BE2C (cell line): Measurements from ENCODE around the gene IFITM5.

Source experiments
- DNase-seq: peaks from one replicate; pipeline ENCODE4 v3.0.0-alpha.2; 2020
- H3K27me3 ChIP-seq: fragments of 250-450 bp; sonication (Bioruptor Pico); 2 replicates; pipeline ENCODE4 v1.5.1; 2020; ENCODE audit warnings: mild to moderate bottlenecking
- H3K36me3 ChIP-seq: fragments of 250-450 bp; sonication (Bioruptor Pico); 2 replicates; pipeline ENCODE4 v1.5.1; 2020; ENCODE audit warnings: mild to moderate bottlenecking
- H3K4me1 ChIP-seq: fragments of 250-450 bp; sonication (Bioruptor Pico); 2 replicates; pipeline ENCODE4 v1.5.1; 2020
- H3K4me3 ChIP-seq: 2 replicates; pipeline ENCODE4 v1.5.1; 2011; ENCODE audit warnings: low read depth, low read length
- H3K9me3 ChIP-seq: fragments of 250-450 bp; sonication (Bioruptor Pico); 2 replicates; pipeline ENCODE4 v1.5.1; 2020
- TF ChIP-seq, protein P1 (sequence below): IDR thresholded peaks from 2 replicates; pipeline ENCODE4 v1.5.1; 2012; ENCODE audit warnings: mild to moderate bottlenecking, low read depth, low read length

The IFITM5 gene

DNA sequence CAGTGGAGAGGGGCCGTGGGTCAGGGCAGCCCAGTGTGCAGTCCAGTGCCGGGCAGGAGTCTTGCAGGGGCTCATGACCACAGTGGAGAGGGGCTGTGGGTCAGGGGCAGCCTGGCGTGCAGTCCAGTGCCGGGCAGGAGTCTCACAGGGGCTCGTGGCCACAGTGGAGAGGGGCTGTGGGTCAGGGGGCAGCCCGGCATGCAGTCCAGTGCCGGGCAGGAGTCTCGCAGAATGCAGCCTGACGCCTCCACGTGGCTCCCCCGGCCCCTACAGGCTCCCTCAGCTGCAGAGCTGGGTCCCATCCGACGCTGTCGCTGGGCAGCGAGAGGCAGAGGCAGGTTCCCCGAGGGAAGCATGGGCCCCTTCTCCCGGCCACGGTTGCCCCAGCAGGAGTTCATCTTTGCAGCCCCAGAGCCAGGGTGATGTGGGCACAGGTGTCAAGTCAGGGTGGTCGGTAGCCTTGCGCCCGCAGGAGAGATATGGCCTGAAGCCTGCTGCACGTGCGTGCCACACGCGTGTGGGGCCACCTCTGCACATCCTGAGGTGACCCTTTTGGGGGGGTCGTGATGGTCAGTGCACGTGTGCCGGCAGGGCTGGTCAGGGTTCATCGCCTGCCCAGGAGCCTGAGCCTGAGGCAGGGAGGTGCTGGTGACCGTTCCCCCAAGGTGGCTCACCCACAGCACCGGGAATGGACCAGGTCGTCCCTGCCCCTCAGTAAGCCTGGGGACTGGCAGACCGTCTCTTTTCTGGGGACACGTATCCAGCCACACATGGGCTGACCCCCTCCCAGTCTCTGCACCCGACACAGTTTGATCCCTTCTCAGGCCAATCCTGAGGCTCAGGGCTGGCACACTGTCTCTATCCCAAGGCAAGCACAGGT, 2.9 kb downstream of the IFITM5 start:
- Histone ChIP-seq H3K36me3 (no peaks in the 10 kb centered on the region), H3K9me3 (no peaks in the 10 kb centered on the region), H3K27me3 (peaks cover 4% of the 10 kb centered on the region; the same call in 1 of the 2 replicates), H3K4me1 (no peaks in the 10 kb centered on the region), H3K4me3 (no peak overlapping the region)
- DNase-seq = no peak
- TF ChIP-seq, protein P1, sequence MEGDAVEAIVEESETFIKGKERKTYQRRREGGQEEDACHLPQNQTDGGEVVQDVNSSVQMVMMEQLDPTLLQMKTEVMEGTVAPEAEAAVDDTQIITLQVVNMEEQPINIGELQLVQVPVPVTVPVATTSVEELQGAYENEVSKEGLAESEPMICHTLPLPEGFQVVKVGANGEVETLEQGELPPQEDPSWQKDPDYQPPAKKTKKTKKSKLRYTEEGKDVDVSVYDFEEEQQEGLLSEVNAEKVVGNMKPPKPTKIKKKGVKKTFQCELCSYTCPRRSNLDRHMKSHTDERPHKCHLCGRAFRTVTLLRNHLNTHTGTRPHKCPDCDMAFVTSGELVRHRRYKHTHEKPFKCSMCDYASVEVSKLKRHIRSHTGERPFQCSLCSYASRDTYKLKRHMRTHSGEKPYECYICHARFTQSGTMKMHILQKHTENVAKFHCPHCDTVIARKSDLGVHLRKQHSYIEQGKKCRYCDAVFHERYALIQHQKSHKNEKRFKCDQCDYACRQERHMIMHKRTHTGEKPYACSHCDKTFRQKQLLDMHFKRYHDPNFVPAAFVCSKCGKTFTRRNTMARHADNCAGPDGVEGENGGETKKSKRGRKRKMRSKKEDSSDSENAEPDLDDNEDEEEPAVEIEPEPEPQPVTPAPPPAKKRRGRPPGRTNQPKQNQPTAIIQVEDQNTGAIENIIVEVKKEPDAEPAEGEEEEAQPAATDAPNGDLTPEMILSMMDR = no peak

DNA sequence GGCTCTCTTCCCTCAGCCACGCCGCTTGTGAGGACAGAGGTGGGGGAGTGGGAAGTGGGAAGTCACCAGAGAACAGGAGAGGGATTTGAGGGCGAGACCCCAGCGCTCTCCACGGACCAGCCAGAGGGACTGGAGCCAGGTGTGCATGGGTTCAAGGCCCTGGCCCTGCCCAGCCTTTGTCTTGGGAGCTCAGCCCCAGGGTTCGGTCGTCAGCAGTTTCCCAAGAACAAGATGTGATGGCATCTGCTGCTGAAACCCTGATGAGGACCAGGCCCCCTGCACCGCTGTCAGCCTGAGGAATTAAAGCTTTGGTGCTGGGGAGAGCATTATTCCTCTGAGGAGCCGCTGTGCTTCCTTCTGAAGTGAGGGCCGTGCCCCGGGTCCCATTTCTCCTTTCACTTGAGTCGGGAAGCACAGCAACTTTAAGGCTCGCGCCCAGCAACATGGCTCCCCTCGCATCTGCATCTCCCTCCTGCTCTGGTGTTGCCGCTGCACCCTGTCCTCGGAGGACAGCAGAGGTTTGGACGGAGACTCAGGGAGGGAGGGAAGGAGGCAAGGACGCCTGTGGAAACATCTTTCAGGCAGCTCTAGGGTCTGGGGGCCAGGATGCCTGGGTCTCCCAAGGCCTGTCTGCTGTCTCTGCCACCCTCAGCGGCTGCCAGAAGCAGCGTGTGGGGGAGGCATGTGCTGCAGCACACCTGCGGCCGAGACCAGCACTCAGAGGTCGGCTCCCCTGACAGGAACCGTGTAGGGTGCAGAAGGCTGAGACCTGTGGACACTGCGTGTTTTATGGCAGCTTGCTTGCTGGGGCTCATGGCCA, 3.8 kb downstream of the IFITM5 start:
- TF ChIP-seq, protein P1 = no peak
- H3K4me1 ChIP-seq = no peaks in the 10 kb centered on the region
- DNase-seq = no peak
- no peak overlapping the region for H3K4me3 ChIP-seq
- H3K9me3 ChIP-seq = no peaks in the 10 kb centered on the region
- peaks cover 4% of the 10 kb centered on the region; the same call in 1 of the 2 replicates for H3K27me3 ChIP-seq
- H3K36me3 ChIP-seq = no peaks in the 10 kb centered on the region

DNA sequence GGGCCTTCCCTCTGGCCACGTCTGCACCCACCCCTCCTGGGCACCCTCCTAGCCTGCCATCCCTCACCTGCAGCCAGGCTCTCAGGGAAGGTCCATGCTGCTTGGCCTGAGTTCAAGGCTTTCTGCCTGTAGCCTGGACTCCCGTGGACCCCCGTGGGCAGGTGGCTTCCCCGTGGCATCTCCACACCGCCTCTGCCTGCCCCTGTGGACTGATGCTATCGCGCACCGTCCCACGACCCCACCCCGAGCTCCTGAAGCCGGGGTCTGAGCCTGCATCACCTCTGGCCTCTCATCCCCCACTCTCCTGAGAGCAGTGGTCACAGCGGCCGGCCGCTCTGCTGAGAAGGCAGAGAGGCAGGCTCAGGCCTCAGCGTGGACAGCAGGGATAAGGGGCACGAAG, 4.5 kb downstream of the IFITM5 start:
- Histone ChIP-seq H3K27me3 (peaks cover 4% of the 10 kb centered on the region; the same call in 1 of the 2 replicates), H3K9me3 (no peaks in the 10 kb centered on the region), H3K4me3 (no peak overlapping the region), H3K36me3 (no peaks in the 10 kb centered on the region), H3K4me1 (no peaks in the 10 kb centered on the region)
- no peak for DNase-seq
- TF ChIP-seq, protein P1 = no peak

DNA sequence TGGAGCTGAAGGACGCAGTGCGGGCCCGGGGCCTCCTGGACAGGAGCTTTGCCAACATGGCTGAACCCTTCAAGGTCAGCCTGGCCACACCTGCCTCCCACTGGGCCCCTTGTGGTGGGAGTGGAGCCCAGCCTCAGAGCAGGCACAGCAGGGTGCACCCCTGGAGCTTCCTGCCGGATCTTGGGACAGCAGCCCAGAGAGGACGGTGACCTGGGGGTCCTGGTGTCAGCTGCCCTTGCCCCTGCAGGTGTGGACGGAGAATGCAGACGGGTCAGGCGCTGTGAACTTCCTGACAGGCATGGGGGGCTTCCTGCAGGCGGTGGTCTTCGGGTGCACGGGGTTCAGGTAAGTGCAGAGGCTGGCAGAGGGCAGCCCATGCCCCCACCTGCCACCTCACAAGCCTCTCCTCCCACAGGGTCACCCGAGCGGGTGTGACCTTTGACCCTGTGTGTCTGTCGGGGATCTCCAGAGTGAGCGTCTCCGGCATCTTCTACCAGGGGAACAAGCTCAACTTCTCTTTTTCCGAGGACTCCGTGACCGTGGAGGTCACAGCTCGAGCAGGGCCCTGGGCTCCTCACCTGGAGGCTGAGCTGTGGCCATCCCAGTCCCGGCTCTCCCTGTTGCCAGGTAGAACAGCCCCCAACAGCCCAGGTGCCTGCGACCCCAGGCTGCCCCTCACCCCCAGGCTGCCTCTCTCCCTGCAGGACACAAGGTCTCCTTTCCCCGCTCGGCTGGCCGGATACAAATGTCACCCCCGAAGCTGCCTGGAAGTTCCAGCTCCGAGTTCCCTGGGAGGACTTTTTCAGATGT, 5.3 kb downstream of the IFITM5 start:
- H3K36me3 ChIP-seq = no peaks in the 10 kb centered on the region
- H3K27me3 ChIP-seq = peaks cover 4% of the 10 kb centered on the region; the same call in 1 of the 2 replicates
- no peak for DNase-seq
- H3K4me1 ChIP-seq = no peaks in the 10 kb centered on the region
- H3K9me3 ChIP-seq = no peaks in the 10 kb centered on the region
- no peak overlapping the region for H3K4me3 ChIP-seq
- TF ChIP-seq, protein P1 = no peak

DNA sequence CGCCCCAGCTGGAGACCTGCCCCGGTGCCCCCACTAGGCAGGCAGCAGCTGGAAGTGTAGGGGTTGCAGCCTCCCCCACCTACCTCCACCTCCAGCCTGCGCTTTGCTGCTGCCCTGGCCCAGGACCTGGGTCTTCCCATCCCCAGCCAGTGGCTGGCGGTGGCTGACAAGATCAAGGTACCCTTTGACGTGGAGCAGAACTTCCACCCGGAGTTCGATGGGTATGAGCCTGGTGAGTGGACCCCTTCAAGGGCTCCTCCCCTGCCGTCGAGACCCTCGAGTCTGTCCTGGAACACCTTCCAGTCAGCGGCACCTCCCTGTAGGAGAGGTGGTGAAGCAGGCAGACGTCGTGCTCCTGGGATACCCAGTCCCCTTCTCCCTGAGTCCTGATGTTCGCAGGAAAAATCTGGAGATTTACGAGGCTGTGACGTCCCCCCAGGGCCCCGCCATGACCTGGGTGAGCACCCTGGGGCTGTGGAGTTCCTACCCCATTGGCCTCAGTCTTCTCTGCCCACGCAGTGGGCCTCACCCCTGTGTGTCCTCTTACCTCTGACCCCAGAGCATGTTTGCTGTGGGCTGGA, 6.0 kb downstream of the IFITM5 start:
- Histone ChIP-seq H3K27me3 (peaks cover 8% of the 10 kb centered on the region), H3K4me1 (no peaks in the 10 kb centered on the region), H3K9me3 (no peaks in the 10 kb centered on the region), H3K4me3 (no peak overlapping the region), H3K36me3 (no peaks in the 10 kb centered on the region)
- DNase-seq = no peak
- TF ChIP-seq, protein P1 = no peak
